HepG2 (cell line): ENCODE data around the gene SMIM14. TPM values are rescaled to one million over a fixed set of nuclear protein-coding genes. Genes with fewer than 3 reads are reported as not detected.

Experiments
- EP300 ChIP-seq, 3 experiments: sonication (generic) in 1 of 3; formaldehyde crosslinking in 1 of 3; IDR thresholded peaks; 2 replicates each; pipeline versions ENCODE4 v1.5.1 to v1.6.1; 2011 to 2020; ENCODE audit warnings: low read depth in 2 of 3, low read length in 2 of 3, borderline replicate concordance in 1 of 3, improper control_type of control experiment in 1 of 3, mild to moderate bottlenecking in 1 of 3, missing genetic modification reagents in 1 of 3, moderate library complexity in 1 of 3
- FOXC1 ChIP-seq: sonication (generic); formaldehyde crosslinking; IDR thresholded peaks from 2 replicates; pipeline ENCODE4 v1.8.0; 2022; ENCODE audit warnings: mild to moderate bottlenecking, missing genetic modification reagents, borderline replicate concordance
- FOXM1 ChIP-seq: sonication (generic); formaldehyde crosslinking; IDR thresholded peaks from 2 replicates; pipeline ENCODE4 v1.5.0; 2020; ENCODE audit warnings: missing genetic modification reagents
- GZF1 ChIP-seq: sonication (generic); formaldehyde crosslinking; IDR thresholded peaks from 2 replicates; pipeline ENCODE4 v1.5.1; 2020; ENCODE audit warnings: mild to moderate bottlenecking, missing genetic modification reagents
- MLX ChIP-seq: IDR thresholded peaks from 2 replicates; pipeline ENCODE4 v1.6.1; 2016
- MXD4 ChIP-seq: IDR thresholded peaks from 2 replicates; pipeline ENCODE4 v1.6.1; 2016; ENCODE audit warnings: mild to moderate bottlenecking, missing biosample characterization, missing genetic modification reagents
- NRL ChIP-seq: sonication (generic); formaldehyde crosslinking; IDR thresholded peaks from 2 replicates; pipeline ENCODE4 v1.5.0; 2020; ENCODE audit warnings: missing genetic modification reagents, mild to moderate bottlenecking, moderate library complexity, borderline replicate concordance
- PBX3 ChIP-seq: sonication (generic); formaldehyde crosslinking; IDR thresholded peaks from 2 replicates; pipeline ENCODE4 v1.8.1; 2023; ENCODE audit warnings: missing genetic modification reagents, inconsistent platforms, borderline replicate concordance
- PRMT3 ChIP-seq: sonication (generic); formaldehyde crosslinking; IDR thresholded peaks from 2 replicates; pipeline ENCODE4 v1.8.1; 2022; ENCODE audit warnings: low read depth, mild to moderate bottlenecking, moderate library complexity, missing genetic modification reagents, borderline replicate concordance
- SYNCRIP ChIP-seq: fragments of 200-400 bp; formaldehyde crosslinking; IDR thresholded peaks from 2 replicates; pipeline ENCODE4 v1.6.1; 2018; ENCODE audit warnings: mild to moderate bottlenecking, low read depth, low read length; ENCODE audit not compliant: insufficient read depth
- ZBTB46 ChIP-seq: sonication (generic); formaldehyde crosslinking; IDR thresholded peaks from 2 replicates; pipeline ENCODE4 v1.4.0; 2020; ENCODE audit warnings: mild to moderate bottlenecking, missing genetic modification reagents, borderline replicate concordance
- ZMYM2 ChIP-seq: sonication (generic); formaldehyde crosslinking; IDR thresholded peaks from 2 replicates; pipeline ENCODE4 v1.8.0; 2022; ENCODE audit warnings: mild to moderate bottlenecking, missing genetic modification reagents
- ZNF17 ChIP-seq: sonication (generic); formaldehyde crosslinking; IDR thresholded peaks from 2 replicates; pipeline ENCODE4 v1.5.0; 2020; ENCODE audit warnings: mild to moderate bottlenecking, missing genetic modification reagents
- ZNF274 ChIP-seq: sonication (generic); formaldehyde crosslinking; IDR thresholded peaks from 2 replicates; pipeline ENCODE4 v1.5.1; 2020; ENCODE audit warnings: mild to moderate bottlenecking, missing genetic modification reagents
- ZNF296 ChIP-seq: sonication (generic); formaldehyde crosslinking; conservative IDR thresholded peaks from 2 replicates; pipeline ENCODE4 v1.5.0; 2020; ENCODE audit warnings: mild to moderate bottlenecking, missing genetic modification reagents
- ZNF414 ChIP-seq: sonication (generic); formaldehyde crosslinking; IDR thresholded peaks from 2 replicates; pipeline ENCODE4 v1.5.0; 2020; ENCODE audit warnings: missing genetic modification reagents
- ZNF576 ChIP-seq: sonication (generic); formaldehyde crosslinking; IDR thresholded peaks from 2 replicates; pipeline ENCODE4 v1.4.0; 2020; ENCODE audit warnings: mild to moderate bottlenecking, missing genetic modification reagents
- ZNF703 ChIP-seq: sonication (generic); formaldehyde crosslinking; IDR thresholded peaks from 2 replicates; pipeline ENCODE4 v1.5.1; 2020; ENCODE audit warnings: missing genetic modification reagents, mild to moderate bottlenecking, moderate library complexity, borderline replicate concordance
- ZNF777 ChIP-seq: sonication (generic); formaldehyde crosslinking; IDR thresholded peaks from 2 replicates; pipeline ENCODE4 v1.4.0; 2020; ENCODE audit warnings: missing genetic modification reagents
- polyA plus RNA-seq, 8 experiments: library from polyadenylated mRNA; depleted of rRNA in 3 of 8; stranded (reverse) in 7 of 8; unstranded in 1 of 8; fragments of >200 nt; fragmentation: Illumina TruSeq in 4 of 8; extraction: Trizol in 4 of 8; gene quantifications; 2 replicates each; pipeline versions ENCODE4 v1.2.1 to v1.2.3, GENCODE V29; 2011 to 2016; ENCODE audit warnings: low read depth in 4 of 8, missing spikeins in 1 of 8, mixed read lengths in 1 of 8; ENCODE audit not compliant: insufficient read depth in 1 of 8
- total RNA-seq, 5 experiments: library from RNA; depleted of rRNA; stranded (reverse); fragments of >200 nt; fragmentation: Illumina TruSeq; extraction: Trizol; gene quantifications; 2 replicates each; pipeline ENCODE4 v1.2.3, GENCODE V29; 2016; ENCODE audit warnings: low read depth in 1 of 5
- TF ChIP-seq, protein P1 (sequence below): sonication (generic); formaldehyde crosslinking; IDR thresholded peaks from 2 replicates; pipeline ENCODE4 v1.8.0; 2022; ENCODE audit warnings: mild to moderate bottlenecking, missing genetic modification reagents; ENCODE audit not compliant: insufficient replicate concordance
- TF ChIP-seq, protein P2 (sequence below): fragments of 450-650 bp; IDR thresholded peaks from 2 replicates; pipeline ENCODE4 v1.6.1; 2016

SMIM14 gene
- total and polyA plus RNA-seq, 2 of the 13 experiments (the other 11 are each of a cell fraction or from before 2014, with no cell fraction given) = 16.3 to 28.1 TPM

DNA sequence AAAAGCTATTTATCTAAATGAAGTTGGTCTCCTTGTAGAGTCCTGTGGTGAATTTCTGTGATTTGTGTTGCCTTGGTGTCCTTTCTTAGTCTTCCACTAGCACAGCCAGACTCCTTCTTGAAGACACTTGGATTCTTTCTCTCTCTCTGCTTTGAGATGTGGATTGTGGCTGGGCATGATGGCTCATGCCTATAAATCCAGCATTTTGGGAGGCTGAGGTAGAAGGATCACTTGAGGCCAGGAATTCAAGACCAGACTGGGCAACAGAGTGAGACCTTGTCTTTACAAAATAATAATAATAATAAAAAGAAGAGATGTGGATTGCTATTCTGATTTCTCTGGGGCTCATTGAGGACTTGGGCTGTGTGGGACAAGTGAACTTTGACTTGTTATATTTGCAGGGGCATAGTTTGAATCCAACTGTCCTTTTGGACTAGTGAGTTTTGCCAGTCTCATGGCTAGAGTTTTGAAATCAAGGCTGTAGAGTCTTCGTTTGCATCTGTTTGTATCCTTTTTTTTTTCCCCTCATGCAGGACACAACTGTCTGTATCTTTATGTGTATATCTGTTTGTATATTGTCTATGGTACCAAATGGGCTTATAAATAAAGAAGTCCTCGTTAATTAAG, 11.1 kb upstream of the SMIM14 start (continued):
- TF ChIP-seq, protein P1, sequence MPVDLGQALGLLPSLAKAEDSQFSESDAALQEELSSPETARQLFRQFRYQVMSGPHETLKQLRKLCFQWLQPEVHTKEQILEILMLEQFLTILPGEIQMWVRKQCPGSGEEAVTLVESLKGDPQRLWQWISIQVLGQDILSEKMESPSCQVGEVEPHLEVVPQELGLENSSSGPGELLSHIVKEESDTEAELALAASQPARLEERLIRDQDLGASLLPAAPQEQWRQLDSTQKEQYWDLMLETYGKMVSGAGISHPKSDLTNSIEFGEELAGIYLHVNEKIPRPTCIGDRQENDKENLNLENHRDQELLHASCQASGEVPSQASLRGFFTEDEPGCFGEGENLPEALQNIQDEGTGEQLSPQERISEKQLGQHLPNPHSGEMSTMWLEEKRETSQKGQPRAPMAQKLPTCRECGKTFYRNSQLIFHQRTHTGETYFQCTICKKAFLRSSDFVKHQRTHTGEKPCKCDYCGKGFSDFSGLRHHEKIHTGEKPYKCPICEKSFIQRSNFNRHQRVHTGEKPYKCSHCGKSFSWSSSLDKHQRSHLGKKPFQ (CRISPR knock-in tag) = no peak
- TF ChIP-seq ZNF274 = no peak
- TF ChIP-seq ZMYM2 (CRISPR knock-in tag) = no peak
- TF ChIP-seq EP300 (IDR thresholded peaks at IDR 0.05; ENCODE audit: low read depth in 2 of 2, low read length in 2 of 2) = peak in 1 of 2 experiments; percentile 75; a peak in 1 of 4 replicates
- no peak for TF ChIP-seq EP300 (CRISPR knock-in tag; IDR thresholded peaks at IDR 0.05; ENCODE audit: borderline replicate concordance)
- no peak for TF ChIP-seq ZNF414 (CRISPR knock-in tag)
- TF ChIP-seq ZNF296 = no peak
- no peak for TF ChIP-seq ZBTB46
- TF ChIP-seq FOXM1 = no peak
- TF ChIP-seq ZNF777 = no peak
- TF ChIP-seq PBX3 (CRISPR knock-in tag) = no peak
- TF ChIP-seq GZF1 (CRISPR knock-in tag) = no peak
- no peak for TF ChIP-seq ZNF17 (CRISPR knock-in tag)
- TF ChIP-seq SYNCRIP = no peak
- no peak for TF ChIP-seq FOXC1 (CRISPR knock-in tag)
- no peak for TF ChIP-seq MXD4 (CRISPR knock-in tag)
- no peak for TF ChIP-seq PRMT3
- TF ChIP-seq, protein P2, sequence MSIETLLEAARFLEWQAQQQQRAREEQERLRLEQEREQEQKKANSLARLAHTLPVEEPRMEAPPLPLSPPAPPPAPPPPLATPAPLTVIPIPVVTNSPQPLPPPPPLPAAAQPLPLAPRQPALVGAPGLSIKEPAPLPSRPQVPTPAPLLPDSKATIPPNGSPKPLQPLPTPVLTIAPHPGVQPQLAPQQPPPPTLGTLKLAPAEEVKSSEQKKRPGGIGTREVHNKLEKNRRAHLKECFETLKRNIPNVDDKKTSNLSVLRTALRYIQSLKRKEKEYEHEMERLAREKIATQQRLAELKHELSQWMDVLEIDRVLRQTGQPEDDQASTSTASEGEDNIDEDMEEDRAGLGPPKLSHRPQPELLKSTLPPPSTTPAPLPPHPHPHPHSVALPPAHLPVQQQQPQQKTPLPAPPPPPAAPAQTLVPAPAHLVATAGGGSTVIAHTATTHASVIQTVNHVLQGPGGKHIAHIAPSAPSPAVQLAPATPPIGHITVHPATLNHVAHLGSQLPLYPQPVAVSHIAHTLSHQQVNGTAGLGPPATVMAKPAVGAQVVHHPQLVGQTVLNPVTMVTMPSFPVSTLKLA = no peak
- TF ChIP-seq ZNF703 (CRISPR knock-in tag) = no peak
- TF ChIP-seq MLX (CRISPR knock-in tag) = no peak
- no peak for TF ChIP-seq NRL
- no peak for TF ChIP-seq ZNF576 (CRISPR knock-in tag)
